Hematopoietic multipotent progenitor cell treated with erythropoietin and hydrocortisone succinate and interleukin-3 and kit ligand, for 8 days (in vitro differentiated cells): ENCODE data around the gene ZNF227.
"Not testable (repeated sequence)": the region's sequence is repeated elsewhere in the genome, so short reads cannot be mapped to it uniquely, and the experiment has no call there.

Experiments used
- DNase-seq: peaks from one replicate; pipeline ENCODE4 v3.0.0-alpha.2; 2015

Gene ZNF227

GRCh38 chr19:44212250-44212865 lies at the start of gene ZNF227:
TSS of gene ZNF227 (plus strand) at chr19:44212532. CDS start at chr19:44217793, 5,261 bp downstream.
- DNase-seq: peak; percentile 90

- no peak for DNase-seq
These were observed 48.5 kb upstream of the ZNF227 start for GRCh38 chr19:44163789-44164188.

- no peak for DNase-seq
These were observed 48.0 kb upstream of the ZNF227 start for GRCh38 chr19:44164327-44164672.

DNA sequence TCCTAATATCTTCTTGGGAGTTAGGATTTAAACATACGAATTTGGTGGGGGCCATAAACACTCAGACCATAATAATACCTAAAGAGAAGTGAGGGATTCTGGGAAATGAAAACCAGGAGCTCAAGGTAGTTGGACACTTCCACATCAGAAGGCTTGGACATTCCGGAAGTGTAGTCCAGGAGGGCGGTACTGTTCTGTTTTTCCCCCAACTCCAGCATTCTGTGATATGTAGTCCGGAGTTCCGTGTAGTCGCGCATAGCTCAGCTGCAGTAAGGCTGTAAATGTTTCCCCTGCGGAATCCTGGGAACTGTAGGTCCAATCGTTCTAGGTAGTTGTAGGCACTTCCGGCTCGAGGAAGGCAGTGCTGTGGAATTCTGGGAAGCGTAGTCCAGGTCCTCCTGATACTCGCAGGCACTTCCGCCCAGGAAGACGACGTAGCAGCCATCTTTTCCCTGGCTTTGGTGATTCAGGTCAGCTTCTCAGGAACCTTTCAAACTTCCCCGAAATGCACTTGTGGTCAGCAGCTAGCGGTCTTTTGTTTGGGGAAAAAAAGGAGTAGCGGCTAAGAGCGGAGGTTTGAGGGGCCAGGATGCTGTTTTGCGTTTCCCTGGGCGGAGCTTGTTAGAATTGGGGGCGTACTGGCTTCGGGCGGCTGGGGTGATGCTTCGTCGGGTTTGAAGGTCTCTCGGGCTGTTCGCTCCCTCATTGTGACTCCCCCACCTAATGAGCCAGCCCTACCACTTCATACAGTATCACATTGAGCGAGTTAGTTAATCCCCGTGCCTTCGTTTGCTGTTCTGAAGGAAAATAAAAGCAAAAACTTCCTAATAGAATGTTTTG lies 47.4 kb upstream of the ZNF227 start, which contains the start of gene ZNF226:
Gene ZNF226, plus strand, starts transcription at position 428 of the 840 bp plus-strand sequence. CDS start 4,981 bp downstream, outside the sequence.
- DNase-seq: peak; percentile 99

DNA sequence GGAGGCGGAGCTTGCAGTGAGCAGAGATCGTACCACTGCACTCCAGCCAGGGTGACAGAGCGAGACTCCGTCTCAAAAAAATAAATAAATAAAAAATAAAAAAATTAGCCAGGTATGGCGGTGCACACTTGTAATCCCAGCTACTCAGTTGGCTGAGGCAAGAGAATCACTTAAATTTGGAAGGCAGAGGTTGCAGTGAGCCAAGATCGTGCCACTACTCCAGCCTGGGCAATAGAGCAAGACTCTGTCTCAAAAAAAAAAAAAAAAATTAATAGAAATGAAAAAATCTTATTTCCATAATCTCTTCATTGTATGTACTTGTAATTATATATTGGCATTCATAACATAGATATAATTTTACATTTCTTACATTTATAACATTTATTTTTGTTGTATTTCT lies 41.7 kb upstream of the ZNF227 start:
- not testable (repeated sequence) for DNase-seq

DNA sequence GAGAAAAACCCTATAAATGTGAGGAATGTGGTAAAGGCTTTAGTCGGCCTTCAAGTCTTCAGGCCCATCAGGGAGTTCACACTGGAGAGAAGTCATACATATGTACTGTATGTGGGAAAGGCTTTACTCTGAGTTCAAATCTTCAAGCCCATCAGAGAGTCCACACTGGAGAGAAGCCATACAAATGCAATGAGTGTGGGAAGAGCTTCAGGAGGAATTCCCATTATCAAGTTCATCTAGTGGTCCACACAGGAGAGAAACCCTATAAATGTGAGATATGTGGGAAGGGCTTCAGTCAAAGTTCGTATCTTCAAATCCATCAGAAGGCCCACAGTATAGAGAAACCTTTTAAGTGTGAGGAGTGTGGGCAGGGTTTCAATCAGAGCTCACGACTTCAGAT lies 35.7 kb upstream of the ZNF227 start:
- no peak for DNase-seq

- no peak for DNase-seq
These were observed 31.4 kb upstream of the ZNF227 start for GRCh38 chr19:44180968-44181367.

- DNase-seq: no peak
These were observed 30.2 kb upstream of the ZNF227 start for GRCh38 chr19:44182145-44182544.

GRCh38 chr19:44190020-44190419 lies 22.3 kb upstream of the ZNF227 start:
- no peak for DNase-seq

DNA sequence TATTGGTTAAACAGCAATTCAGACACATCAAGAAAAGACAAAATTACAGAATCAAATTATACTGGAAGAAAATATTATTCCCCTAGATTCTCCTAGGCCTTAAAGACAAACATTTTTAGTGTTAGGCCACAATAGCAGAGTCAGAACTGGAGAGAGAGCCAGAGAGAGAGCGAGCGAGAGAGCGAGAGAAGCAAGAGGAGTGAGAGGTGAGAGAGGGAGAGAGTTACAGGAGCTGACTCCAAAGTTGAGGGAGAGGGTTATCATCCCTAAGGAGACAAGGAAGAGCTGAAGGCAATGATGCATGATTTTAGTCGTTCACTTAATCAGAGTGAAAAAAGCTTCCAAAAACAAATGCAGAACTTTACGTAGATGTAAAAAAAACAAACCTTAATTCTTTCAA lies 20.2 kb upstream of the ZNF227 start:
- DNase-seq: no peak

GRCh38 chr19:44196772-44197171 lies 15.6 kb upstream of the ZNF227 start:
- DNase-seq: no peak

GRCh38 chr19:44202470-44202869 lies 9.9 kb upstream of the ZNF227 start:
- DNase-seq: no peak

DNA sequence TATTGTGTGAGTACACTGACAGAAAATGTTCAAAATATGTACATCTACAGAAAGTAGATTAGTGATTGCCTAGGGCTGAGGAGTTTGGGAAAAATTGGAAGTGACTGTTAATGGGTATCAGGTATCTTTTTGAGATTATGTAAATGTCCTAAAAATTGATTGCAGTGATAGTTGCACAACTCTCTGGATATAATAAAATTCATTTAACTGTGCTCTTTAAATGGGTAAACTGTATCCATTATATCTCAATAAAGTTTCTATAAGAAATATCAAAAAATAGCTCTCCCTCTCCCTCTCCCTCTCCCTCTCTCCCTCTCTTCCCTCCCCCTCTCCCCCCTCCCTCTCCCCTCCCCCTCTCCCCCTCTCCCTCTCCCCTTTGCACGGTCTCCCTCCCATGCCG lies 9.4 kb upstream of the ZNF227 start:
- no peak for DNase-seq

- not testable (repeated sequence) for DNase-seq
These were observed 8.5 kb upstream of the ZNF227 start for GRCh38 chr19:44203877-44204276.

GRCh38 chr19:44204772-44205171 lies 7.6 kb upstream of the ZNF227 start:
- DNase-seq: no peak

DNA sequence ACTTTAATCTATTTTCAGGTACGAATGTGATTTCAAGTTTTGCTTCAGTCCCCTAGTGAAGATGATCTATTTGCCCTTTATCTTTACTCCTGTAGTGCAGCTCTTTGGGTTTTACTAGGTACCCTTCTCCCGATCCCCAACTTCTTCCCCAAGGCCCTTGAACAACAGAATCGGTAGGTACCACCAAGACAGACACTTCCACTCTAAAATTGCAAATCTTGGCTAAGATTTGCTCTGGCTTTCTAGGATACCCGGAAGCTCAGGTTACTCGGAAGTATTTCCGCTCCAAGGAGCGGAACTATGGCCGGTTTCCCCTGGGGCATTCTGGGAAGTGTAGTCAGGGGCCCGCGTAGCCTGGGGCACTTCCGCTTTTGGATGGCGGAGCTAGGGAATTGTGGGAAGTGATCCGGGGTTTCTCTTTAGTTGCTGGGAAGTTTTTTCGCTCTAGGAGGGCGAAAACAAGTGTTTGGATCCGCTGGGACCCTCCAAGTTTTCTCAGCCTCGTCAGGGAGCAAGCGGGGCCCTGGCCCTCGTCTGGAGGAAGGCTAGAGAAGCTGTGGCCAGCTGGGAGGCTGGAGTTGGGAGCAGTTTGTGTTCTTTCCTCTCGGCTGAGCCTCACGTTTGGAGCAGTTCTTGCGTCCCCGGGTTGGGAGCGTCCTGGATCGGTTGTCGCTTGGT lies 5.1 kb upstream of the ZNF227 start:
- peak; percentile 97 for DNase-seq

DNA sequence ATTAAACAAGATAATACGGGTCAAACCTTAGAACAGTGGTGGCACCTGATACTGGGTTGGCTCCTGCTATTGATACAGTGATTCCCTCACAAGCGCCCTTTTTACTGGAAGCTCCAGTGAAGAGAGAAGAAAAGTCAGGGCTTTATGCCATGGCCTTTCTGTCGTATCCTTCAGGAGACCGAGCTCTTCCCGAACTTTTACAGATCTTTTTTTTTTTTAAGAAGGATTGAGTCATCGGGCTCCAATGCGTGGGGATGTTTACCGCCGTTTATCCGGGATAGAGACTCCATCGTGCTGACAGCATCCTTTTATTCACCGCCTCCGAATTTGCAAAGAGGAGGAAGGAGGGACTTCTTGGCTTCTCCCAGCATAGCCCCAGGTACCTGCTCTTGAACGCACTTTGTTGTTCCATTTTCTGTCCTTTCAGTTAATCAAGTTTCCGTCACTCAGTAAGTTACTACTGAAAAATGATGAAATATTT lies 574 bp downstream of the ZNF227 start:
- peak; percentile 29 for DNase-seq

DNA sequence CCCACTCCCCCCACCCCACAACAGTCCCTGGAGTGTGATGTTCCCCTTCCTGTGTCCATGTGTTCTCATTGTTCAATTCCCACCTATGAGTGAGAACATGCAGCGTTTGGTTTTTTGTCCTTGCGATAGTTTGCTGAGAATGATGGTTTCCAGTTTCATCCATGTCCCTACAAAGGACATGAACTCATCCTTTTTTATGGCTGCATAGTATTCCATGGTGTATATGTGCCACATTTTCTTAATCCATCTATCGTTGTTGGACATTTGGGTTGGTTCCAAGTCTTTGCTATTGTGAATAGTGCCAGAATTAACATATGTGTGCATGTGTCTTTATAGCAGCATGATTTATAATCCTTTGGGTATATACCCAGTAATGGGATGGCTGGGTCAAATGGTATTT lies 7.6 kb downstream of the ZNF227 start:
- not testable (repeated sequence) for DNase-seq

GRCh38 chr19:44220761-44221160 lies 8.4 kb downstream of the ZNF227 start:
- not testable (repeated sequence) for DNase-seq

- not testable (repeated sequence) for DNase-seq
These were observed 9.0 kb downstream of the ZNF227 start for GRCh38 chr19:44221291-44221690.

DNA sequence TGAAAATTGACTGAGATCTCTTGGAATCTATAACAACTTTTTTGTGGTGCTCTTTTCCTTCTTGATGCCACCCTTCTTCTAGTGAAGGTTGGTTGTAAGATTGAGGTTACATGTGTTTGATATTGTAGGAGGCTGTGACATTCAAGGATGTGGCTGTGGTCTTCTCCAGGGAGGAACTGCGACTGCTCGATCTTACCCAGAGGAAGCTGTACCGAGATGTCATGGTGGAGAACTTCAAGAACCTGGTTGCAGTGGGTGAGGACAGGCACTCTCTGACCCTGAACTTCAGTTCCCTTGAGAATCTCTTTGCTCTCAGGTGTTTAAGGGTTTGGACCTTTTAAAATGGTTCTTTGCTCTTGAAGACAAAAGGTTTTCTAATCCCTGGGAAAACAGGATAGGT lies 16.0 kb downstream of the ZNF227 start:
- no peak for DNase-seq

GRCh38 chr19:44232867-44233266 lies 20.5 kb downstream of the ZNF227 start:
- no peak for DNase-seq

DNA sequence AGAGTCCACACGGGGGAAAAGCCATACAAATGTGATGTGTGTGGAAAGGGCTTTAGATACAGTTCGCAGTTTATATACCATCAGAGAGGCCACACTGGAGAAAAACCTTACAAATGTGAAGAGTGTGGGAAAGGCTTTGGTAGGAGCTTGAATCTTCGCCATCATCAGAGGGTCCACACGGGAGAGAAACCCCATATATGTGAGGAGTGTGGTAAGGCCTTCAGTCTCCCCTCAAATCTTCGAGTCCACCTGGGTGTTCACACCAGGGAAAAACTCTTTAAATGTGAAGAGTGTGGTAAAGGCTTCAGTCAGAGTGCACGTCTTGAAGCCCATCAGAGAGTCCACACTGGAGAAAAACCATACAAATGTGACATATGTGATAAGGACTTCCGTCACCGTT lies 24.1 kb downstream of the ZNF227 start:
- no peak for DNase-seq

DNA sequence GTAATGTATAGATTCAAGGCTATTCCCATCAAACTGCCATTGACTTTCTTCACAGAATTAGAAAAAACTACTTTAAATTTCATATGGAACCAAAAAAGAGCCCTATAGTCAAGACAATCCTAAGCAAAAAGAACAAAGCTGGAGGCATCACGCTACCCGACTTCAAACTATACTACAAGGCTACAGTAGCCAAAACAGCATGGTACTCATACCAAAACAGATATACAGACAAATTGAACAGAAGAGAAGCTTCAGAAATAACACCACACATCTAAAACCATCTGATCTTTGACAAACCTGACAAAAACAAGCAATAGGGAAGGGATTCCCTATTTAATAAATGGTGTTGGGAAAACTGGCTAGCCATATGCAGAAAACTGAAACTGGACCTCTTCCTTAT lies 40.0 kb downstream of the ZNF227 start:
- not testable (repeated sequence) for DNase-seq
